ENCODE data around the gene PPY.
"Not testable (repeated sequence)": the region's sequence is repeated elsewhere in the genome, so short reads cannot be mapped to it uniquely, and the experiment has no call there.

Gene PPY, protein sequence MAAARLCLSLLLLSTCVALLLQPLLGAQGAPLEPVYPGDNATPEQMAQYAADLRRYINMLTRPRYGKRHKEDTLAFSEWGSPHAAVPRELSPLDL

DNA sequence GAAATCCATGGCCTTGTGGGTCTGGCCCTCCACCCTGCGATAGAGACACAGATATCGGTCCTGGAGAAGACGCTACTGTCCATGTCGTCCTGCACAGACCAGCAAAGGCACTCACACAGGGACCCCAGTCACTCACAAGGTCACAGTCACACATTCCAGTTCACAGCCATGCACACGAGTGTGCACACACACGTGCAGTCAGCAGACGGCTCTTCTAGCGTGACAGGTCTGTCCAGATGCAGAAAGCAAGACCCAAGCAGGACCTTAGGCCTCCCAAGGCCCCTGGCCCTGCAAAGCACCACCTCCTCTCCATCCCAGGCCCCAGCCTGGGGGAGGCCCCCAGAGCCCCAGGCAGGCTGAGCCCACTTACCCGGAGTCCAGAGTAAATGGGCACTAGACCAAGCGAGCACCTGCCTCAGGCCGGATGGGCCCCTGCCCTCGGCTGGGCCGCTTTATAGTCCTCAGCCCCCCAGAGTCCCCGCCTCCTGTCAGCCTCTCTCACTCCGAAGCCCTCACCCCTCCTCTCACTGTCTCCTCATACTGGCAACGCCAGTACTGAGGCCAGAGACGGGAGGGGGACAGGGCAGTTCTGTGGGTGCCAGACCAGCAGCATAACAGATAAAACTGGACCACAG, at the start of gene PPY:
Gene PPY (minus strand): TSS at position 426 of the 635 bp plus-strand sequence. CDS start 822 bp downstream, outside the sequence.
- no peak for DNase-seq

DNA sequence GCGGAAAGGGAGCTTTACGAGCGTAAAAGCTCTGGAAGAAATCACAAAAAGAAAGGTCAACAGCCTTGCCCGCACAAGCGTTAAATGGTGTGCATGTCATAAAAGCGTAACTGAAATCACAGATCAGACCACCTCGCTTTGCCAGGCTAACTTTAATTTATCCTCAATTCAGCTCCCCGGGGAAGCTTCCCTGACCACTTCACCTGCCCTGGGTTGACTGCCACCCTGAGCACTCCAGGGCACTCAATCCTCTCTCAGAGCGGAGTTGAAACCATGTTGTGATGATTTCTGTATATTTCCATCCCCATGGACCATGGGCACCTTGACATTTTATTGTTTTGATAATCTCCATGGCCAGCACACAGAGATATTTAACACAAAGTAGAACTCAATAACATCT, 46.0 kb upstream of the PPY start:
- DNase-seq = no peak

DNA sequence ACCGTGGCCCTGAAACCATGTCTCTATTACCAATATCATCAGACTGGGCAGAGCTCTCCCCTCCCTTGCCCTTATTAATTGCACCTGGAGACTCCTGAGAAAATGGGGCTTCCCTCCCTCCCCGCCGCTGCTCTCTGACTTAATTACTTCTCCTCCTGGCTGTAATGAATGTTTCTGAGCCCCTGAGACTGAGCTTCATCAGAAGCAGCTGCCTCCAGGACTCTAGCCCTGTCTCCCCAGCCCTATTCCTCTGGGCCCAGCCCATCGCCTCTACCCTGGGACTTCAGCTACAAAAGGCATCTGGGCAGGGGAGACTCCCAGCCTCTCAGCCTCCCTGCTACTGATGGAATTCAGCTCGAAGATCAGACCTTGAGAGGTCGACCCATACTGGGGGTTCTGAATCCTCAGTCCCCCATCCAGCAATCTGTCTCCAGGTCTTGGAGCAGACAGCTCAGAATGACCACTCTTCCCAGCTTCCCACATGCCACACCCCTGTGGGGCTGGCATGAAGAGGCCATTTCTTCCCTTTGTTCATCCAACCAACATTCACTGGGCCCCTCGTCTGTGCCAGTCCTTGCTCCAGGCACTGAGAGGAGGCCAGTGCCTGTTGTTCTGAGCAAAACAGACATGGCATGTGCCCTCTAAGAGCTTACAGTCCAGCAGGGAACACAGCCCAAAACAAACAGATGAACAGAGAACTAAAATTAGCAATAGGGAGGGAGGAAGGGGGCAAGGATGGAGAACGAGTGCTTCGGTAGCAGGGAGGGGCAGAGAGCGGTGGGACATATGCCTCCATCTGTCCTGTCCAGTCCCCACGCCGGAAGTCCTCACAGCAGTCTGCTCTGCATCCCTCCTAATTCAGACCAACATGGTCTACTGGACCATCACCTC, 45.1 kb upstream of the PPY start:
- DNase-seq = no peak

DNA sequence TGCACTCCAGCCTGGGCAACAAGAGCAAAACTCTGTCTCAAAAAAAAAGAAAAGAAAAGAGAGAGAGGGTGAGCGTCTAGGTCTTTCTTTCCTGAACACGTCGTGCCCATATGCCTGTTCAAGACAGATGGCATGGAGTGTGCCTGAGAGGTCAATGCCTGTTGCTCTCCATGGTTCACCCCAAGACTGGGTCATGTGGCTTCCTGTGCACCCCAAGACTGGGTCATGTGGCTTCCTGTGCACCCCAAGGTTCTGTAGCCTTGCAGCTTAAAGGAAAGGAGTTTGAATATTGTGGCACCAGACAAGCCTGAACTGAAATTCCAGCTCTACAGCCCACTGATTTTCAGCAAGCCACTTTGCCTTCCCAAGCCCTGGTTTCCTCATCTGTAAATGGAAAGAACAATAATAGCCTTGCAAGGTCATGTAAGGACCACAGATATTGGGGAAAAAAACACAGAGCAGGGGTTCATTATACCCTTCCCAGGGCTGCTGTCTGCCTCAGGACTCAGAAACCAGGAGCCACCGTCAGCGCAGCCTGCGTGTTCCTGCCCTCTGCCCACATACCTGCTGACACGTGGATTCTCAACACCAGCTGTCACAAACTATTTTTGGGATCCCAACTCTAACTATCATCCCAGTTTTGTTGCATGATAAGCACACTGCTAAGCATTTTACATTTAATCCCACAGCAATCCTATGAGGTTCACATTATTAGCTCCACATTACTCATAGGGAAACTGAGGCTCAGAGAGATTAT, 44.1 kb upstream of the PPY start:
- DNase-seq = no peak

DNA sequence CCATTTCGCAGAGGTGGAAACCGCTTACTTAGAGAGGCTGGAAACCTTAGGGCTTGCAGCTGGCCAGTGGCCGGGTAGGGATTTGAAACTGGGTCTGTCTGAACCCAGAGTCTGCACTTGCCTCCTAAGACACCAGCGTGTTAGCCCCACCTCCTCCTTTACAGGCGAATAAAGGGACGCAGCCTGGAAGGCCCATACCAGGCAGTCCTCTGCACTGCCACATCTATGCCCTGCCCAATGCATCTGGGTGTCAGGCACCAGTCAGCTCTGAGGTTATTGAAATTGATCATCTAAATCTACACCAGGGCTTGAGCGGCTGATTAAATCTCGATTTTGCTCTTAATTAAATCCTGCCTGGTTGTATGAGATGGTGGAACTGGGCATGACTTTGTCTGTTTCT, 42.2 kb upstream of the PPY start:
- no peak for DNase-seq

DNA sequence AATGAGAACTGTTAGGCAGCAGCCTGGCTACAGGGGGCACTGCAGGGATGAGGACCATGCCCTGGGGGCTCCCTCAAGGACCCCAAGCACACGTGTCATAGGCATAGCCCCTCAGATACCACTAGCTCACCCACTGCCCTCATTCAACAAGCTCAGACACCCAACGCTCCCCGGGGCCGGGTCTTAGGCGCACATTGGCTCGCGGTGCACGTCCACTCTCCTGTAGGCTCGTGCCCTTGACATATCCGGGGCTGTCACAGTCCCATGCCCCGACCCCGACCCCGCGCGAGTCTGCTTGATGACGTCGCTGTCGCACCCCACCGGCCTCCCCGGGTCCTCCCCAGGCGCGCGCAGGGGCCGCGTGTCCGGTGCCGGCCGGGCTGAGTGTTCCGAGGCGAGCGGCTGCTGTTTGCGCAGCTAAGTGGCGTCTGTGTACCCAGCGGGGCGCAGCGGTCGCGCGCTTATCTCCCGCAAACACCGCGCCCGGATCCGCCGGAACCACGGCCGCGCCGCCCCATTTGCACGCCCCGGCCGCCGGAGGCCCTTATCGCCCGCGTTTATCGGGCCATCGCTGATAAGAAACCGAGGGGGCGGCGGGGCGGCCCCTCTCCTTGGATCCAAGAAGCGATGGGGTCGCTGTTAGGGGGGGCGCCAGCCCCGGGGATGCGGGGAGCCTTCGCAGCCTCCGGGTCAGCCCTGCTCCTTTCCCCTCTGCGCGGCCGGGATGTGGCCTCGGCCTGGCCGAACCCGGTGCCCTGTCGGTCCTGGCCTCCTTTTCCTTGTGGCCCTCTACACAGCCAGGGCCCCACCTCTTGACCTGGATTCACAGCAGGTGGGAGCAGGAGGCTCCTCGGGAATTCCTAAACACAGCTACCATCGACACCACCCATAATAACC, 41.5 kb upstream of the PPY start:
- DNase-seq = peak in 3 of 51 donors; percentile 7 to 26 (median 10)

DNA sequence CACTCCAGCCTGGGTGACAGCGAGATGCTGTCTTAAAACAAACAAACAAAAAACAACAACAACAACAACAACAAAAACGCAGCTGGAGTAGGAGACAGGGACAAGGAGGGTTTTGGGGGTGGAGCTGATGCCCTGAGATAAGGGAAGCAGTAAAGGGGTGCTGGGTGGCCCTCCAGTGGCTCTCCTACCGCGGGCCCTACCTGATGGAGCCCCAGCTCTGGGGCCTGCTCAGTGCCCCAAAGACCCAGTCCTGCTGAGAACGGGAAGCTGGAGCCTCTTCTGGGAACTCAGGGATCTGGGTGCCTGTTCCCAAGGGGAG, 40.9 kb upstream of the PPY start:
- no peak for DNase-seq

DNA sequence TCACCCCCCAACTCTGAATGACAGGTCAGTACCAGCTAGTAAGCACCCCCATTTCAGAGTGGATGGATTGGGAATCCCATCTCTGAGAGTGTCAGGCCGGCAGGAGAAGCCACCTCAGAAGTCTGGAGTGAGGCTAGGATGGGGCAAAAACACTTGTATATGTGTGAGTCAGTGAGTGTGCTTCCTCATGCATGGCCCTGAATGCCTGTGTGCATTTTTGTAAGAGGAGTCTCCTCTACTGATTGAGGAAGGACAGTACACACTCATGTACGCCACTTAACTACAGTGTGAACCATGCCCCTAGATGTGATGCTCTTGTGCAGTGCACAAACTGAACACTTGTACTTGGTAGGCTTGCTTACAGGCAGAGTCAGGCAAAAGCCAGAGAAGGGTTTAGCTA, 39.9 kb upstream of the PPY start:
- no peak for DNase-seq

DNA sequence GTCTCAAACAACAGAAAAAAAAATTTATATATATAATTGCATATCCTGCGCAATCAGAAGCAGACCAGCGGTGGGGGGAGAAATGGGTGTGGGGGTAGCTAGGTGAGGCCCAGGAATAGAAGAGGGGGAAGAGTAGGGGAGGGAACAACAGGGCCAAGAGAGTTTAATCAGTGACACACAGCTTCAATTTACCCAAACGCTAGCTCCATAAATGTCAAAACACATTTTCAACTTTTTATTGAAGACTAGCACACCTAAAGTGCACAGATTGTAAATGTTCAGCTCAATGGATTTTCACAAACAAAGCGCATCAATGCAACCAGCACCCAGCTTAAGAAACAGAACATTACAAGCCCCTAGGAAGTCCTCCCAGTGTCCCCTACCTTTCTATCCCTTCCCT, 37.4 kb upstream of the PPY start:
- DNase-seq = no peak

DNA sequence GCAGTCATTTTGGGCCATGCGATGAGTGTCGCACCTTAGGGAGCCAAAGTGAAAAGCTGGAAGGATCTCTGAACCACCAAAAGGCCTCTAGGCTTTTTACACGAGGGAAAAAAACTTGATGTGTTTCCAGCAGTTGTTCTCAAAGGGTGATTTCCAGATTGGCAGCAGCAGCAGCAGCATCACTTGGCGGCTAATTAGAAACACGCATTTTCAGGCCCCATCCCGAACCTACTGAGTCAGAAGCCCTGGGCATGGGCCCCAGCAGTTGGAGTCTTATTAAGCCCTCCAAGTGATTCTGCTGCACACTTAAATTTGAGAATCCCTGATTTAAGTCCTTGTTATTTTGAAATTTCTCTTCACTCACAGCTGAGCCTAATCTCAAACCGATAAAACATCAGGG, 36.7 kb upstream of the PPY start:
- no peak for DNase-seq

DNA sequence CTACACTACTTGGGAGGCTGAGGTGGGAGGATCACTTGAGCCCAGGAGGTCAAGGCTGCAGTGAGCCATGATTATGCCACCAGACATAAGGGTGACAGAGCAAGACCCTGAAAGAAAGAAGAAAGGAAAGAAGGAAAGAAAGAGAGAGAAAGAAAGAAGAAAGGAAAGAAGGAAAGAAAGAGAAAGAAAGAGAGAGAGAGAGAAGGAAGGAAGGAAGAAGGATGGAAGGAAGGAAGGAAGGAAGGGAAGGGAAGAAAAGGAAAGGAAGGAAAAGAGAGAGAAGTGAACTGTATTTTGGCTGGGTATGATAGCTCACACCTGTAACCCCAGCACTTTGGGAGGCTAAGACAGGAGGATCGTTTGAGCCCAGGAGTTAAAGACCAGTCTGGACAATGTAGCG, 35.8 kb upstream of the PPY start:
- DNase-seq = no peak

DNA sequence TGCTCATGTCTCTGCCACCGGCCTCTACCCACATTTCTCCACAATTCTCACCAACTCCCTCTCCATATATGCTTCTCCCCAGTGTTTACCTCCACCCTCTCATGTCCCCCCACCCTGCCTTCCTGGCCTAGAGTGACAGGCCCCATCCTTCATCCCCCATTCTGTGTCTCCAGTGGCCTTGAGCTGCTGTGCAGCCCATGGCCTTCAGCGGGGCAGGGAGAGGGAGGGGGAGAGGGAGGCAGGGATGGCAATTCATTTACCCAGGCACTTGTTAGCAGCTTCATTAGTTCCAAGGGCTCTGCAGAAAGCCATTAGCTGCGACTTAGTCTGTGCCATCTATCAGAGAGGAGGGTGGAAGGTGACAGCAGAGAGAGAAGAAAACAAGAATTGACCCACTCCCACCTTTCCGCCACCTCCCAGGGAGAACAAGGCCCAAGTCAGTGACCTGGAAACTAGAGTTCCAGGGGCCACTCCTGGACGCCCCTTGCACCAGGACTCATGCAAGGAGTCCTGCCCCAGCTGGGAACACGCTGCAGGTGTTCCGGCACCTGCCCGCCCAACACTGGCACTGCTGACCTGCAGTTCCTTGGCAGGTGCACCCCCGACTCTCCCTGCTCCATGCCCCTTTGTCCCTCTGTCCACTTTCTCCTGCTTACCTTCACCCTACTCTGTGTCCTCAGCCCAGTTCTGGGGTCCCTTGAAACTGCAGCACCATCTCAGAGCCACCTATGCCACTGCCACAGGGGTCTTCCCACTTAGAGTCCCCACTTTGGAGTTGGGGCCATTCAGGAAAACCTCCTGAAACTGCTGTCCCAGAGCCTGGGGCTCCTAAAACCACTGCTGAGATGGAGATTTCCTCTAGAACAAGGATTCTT, 34.9 kb upstream of the PPY start:
- DNase-seq = no peak

DNA sequence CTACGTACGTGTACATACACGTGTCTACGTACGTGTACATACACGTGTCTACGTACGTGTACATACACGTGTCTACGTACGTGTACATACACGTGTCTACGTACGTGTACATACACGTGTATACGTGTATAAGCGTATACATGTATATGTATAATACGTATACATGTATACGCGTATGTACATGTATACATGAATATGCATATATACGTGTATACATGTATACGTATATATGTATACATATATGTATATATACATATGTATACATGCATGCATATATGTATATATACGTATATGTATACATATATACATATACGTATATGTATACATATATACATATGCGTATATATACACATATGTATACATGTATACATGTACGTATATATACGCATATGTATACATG, 33.6 kb upstream of the PPY start:
- DNase-seq = no peak

DNA sequence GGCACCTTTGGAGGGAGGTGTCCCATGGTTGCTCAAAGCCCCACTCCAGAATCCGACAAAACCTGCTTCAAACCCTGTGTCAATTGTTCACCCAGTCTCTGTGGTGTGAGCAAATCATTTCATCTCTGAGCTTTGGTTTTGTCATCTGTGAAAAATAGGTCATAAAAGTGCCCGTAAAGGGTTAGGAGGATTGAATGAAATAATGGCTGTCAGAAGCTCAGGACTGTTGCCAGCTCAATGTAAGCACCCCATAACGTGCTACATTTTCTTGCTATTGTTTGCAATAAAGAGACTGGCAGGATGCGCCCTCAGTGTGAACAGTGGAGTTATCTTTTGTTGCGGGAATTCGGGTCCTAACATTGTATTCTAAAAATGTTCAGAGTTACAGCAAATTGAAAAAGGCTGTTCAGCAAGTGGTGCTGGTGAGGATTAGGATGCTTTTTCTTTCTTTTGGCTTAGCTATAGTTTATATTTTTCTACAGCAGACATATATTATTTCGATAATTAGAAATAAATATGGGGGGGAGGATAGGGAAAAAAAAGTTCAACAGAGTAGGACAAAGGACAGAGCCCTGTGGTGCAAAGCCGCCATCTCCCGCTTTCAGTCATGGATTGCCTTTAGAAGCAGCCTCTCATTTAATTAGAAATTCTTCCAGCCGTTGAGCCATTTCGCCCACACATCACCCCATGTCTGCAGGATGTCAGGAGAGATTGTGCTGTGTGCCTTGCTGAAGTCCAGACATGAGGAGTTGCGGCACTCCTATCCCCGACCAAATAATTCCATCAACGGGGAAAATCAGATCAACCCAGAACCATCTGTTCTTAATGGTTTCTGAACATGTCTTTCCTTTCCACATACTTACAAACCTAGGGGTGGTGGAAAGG, 32.3 kb upstream of the PPY start:
- DNase-seq = no peak

DNA sequence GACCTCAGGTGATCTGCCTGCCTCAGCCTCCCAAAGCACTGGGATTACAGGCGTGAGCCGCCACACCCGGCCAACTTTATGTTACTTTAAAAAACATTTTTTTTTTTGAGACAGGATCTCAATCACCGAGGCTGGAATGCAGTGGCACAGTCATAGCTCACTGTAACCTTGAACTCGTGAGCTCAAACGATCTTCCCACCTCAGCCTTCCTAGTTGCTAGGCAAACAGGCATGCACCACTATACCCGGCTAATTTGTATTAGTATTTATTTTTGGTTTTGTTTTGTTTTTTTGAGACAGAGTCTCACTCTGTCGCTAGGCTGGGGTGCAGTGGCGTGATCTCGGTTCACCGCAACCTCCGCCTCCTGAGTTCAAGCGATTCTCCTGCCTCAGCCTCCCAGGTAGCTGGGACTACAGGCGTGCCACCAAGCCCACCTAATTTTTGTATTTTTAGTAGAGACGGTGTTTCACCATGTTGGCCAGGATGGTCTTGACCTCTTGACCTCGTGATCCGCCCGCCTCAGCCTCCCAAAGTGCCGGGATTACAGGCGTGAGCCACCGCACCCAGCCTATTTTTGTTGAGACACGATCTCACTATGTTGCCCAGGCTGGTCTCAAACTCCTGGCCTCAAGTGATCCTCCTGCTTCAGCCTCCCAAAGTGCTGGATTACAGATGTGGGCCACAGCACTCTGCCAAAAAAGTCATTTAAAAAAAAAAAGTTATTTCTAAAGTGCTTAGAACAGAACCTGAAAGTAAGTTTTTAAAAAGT, 30.4 kb upstream of the PPY start:
- DNase-seq = not testable (repeated sequence)

DNA sequence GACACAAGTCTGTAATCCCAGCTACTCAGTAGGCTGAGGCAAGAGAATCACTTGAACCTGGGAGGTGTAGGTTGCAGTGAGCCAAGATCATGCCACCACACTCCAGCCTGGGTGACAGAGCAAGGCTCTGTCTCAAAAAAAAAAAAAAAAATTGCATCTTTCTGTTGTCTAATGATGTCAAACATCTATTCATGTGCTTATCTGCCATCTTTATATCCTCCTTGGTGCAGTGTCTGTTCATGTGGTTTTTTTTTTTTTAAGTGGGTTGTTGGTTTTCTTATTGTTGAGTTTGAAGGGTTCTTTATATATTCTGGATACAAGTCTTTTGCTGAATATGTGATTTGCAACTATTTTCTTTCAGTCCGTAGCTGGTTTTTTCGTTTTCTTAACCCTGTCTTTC, 29.2 kb upstream of the PPY start:
- not testable (repeated sequence) for DNase-seq

DNA sequence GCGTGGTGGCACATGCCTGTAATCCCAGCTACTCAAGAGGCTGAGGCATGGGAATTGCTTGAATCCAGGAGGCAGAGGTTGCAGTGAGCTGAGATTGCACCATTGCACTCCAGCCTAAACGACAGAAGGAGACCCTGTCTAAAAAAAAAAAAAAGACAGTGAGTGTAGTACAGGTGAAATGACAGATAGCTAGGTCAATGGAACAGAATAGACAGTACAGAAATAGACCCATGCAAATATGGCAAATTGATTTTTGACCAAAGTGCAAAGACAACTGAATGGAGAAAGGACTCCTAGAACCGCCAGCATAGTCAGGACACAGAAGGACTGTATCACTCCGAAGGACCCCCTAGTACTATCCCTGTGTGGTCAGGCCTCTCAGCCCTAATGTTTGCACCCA, 28.1 kb upstream of the PPY start:
- DNase-seq = no peak

DNA sequence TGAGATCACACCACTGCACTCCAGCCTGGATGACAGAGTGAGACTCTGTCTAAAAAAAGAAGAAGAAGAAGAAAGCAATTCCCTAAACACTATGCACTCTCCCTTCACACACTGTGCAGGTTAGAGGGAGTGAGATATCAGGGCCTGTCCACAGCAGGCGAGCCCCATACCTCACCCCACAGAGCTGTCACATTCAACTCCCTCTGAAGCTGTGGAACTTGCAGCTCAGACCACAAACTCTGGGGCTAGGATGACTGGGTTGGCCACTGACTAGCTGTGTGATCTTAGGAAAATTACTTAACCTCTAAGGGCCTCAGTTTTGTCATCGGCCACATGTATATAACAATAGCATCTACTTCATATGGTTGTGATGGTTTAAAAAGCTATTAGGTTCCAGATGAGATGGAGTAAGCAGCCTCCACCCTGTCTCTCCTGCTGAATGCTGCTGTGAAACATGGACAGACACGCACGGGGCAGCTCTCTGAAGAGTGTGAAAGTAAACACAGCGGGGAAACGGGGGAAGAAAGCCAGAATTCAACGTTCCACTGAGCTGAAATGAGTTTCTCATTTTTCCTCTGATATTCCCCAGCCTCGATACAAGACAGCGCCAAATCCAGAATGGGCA, 25.1 kb upstream of the PPY start:
- DNase-seq = no peak

All from hypothalamus (tissue), 51 donors.